Pons (tissue), 1 donor: ENCODE results near the gene RADIL.
A peak's percentile ranks its signal among the peaks of the same experiment; 100 is the strongest.

Experiments
- DNase-seq: peaks from one replicate; pipeline ENCODE4 v3.0.0-alpha.2; 2016; ENCODE audit warnings: low spot score

RADIL gene

GRCh38 chr7:4775250-4775847 lies 108.2 kb downstream of the RADIL start, which contains the start of gene AP5Z1:
TSS of gene AP5Z1 (plus strand) at chr7:4775623. CDS start at chr7:4775716, 93 bp downstream.
- peak; percentile 95 for DNase-seq

GRCh38 chr7:4774658-4775249 lies 108.8 kb downstream of the RADIL start:
- no peak for DNase-seq

- no peak for DNase-seq
Measured at GRCh38 chr7:4774007-4774406, 109.5 kb downstream of the RADIL start.

- no peak for DNase-seq
Measured at GRCh38 chr7:4772306-4772705, 111.2 kb downstream of the RADIL start.

- no peak for DNase-seq
Measured at GRCh38 chr7:4771737-4772136, 111.8 kb downstream of the RADIL start.

GRCh38 chr7:4770886-4771285 lies 112.6 kb downstream of the RADIL start:
- no peak for DNase-seq

GRCh38 chr7:4769761-4770160 lies 113.8 kb downstream of the RADIL start:
- DNase-seq: no peak

- DNase-seq: no peak
Measured at GRCh38 chr7:4768597-4769569, 114.6 kb downstream of the RADIL start.

GRCh38 chr7:4766666-4767519 lies 116.6 kb downstream of the RADIL start:
- DNase-seq: no peak

GRCh38 chr7:4765776-4766490 lies 117.6 kb downstream of the RADIL start:
- DNase-seq: no peak

GRCh38 chr7:4764402-4765007 lies 119.0 kb downstream of the RADIL start:
- DNase-seq: no peak

- no peak for DNase-seq
Measured at GRCh38 chr7:4763794-4764185, 119.7 kb downstream of the RADIL start.

GRCh38 chr7:4763091-4763793 lies 120.3 kb downstream of the RADIL start:
- DNase-seq: no peak

GRCh38 chr7:4762121-4763055 lies 121.1 kb downstream of the RADIL start:
- no peak for DNase-seq

- no peak for DNase-seq
Measured at GRCh38 chr7:4760952-4761351, 122.6 kb downstream of the RADIL start.

GRCh38 chr7:4759211-4759610 lies 124.3 kb downstream of the RADIL start:
- no peak for DNase-seq

GRCh38 chr7:4758791-4759190 lies 124.7 kb downstream of the RADIL start:
- DNase-seq: no peak

GRCh38 chr7:4758111-4758510 lies 125.4 kb downstream of the RADIL start:
- DNase-seq: no peak

- DNase-seq: no peak
Measured at GRCh38 chr7:4755045-4755444, 128.5 kb downstream of the RADIL start.
